ENCODE results near the gene ANTKMT.

- no peak for TF ChIP-seq POLR2A (IDR thresholded peaks at IDR 0.05)
- no peak for TF ChIP-seq CTCF (IDR thresholded peaks at IDR 0.05)
- TF ChIP-seq POLR2AphosphoS5 (IDR thresholded peaks at IDR 0.05) = no peak
Measured at GRCh38 chr16:678209-678857, 42.6 kb upstream of the ANTKMT start.

Measured in breast epithelium (tissue), 3 donors.